Daoy (cell line): ENCODE results near the gene GPR75. TPM values are rescaled to one million over a fixed set of nuclear protein-coding genes. Genes with fewer than 3 reads are reported as not detected.
"Not testable (repeated sequence)": the region's sequence is repeated elsewhere in the genome, so short reads cannot be mapped to it uniquely, and the experiment has no call there.

Experiments used
- DNase-seq: peaks from one replicate; pipeline ENCODE4 v3.0.0-alpha.2; 2015; ENCODE audit warnings: low read depth
- total RNA-seq: library from RNA; depleted of rRNA; stranded (reverse); fragments of >200 nt; shearing (Covaris generic); gene quantifications from 2 replicates; pipeline ENCODE4 v1.2.3, GENCODE V29; 2014

GPR75 gene
- total RNA-seq, 1 experiment from 2014 or later, result 1.0 TPM

DNA sequence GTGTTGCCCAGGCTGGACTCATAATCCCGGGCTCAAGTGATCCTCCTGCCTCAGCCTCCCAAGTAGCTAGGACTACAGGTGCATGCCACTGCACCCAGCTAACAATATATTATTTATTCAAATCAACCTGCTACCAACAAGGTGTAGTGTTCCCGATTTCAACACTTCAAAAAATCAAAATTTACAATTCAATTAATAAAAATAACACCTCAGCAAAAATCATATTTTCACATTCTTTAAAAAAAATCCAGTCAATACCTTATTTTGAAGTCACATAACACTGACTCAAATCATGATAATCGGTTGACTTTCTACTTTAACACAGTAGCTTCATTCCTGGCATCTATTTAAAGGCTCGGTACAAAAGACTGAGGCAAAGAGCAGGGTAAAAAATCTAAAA, 7.2 kb downstream of the GPR75 start:
- DNase-seq, result no peak

DNA sequence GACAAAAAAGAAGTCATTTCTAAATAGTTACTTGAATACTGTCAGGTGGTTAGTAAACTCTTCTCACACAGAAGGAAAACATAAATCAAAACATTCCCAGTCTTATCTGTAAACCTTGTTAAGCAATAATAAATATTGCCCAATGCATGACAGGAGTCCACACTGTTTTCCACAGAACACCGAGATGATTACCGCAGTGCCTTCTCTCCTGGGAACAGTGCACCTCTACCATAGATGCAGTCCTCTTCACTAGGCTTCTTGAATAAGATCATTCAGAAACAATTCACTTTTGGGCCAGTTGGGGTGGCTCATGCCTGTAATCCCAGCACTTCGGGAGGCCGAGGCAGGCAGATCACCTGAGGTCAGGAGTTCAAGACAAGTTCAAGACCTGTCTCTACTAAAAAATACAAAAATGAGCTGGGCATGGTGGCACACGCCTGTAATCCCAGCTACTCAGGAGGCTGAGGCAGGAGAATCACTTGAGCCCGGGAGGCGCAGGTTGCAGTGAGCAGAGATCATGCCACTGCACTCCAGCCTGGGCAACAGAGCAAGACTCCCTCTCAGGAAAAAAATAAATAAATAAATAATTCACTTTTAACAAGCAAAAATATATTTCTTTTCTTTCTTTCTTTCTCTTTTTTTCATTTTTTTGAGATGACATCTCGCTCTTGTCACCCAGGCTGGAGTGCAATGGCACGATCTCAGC, 8.6 kb downstream of the GPR75 start:
- DNase-seq, result not testable (repeated sequence)

DNA sequence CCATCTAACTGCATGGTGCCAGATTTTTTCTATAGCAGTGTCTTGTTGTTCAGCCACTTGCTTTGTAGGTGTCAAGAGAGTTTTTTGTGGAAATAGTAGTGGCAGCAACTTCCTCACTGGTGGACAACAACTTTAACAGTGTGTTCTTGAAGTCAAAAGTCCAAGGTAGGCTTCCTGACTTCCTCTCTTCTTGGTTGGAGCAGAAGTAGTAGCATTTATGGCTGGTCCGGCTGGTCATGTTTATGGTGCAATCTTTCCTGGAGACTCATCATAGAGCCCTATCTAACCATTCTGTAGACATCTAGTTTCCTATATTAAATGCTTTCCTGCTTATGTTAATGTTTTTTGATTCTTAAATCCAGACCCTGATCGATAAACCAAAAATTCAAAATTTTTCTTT, 11.7 kb downstream of the GPR75 start:
- DNase-seq, result no peak

DNA sequence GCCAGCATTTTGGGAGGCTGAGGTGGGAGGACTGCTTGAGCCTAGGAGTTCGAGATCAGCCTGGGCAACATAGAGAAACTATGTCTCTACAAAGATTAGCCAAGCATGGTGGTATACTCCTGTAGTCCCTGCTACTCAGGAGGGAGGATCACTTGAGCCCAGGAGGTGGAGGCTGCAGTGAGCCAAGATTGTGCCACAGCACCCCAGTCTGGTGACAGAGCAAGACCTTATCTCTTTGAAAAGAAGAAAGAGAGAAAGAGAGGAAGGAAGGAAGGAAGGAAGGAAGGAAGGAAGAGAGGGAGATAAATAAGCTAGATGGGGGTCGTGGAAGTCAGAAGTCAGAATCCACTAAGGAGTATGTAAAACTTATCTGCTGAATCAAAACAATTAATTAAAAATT, 16.2 kb downstream of the GPR75 start:
- DNase-seq, result no peak

DNA sequence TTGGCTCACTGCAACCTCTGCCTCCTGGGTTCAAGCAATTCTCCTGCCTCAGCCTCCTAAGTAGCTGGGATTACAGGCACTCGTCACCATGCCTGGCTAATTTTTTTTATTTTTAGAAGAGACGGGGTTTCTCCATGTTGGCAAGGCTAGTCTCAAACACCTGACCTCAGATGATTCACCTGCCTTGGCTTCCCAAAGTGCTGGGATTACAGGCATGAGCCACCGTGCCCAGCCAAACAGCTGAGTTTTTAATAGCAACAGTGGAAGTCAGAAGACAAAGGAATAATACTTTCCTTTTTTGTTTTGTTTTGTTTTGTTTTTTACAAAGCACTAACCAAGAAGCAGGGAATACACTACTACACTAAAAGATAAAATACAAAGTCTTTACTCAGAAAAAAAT, 16.9 kb downstream of the GPR75 start:
- DNase-seq, result no peak

DNA sequence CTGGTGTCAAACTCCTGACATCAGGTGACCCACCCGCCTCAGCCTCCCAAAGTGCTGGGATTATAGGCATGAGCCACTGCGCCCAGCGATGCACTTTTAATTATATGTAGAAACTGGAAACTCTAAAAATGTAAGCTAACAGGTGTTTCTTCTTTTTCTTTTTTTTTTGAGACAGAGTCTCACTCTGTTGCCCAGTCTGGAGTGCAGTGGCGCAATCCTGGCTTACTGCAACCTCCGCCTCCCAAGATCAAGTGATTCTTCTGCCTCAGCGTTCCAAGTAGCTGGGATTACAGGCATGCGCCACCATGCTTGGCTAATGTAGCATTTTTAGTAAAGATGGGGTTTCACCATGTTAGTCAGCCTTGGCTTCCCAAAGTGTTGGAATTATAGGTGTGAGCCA, 18.1 kb downstream of the GPR75 start:
- not testable (repeated sequence) for DNase-seq

DNA sequence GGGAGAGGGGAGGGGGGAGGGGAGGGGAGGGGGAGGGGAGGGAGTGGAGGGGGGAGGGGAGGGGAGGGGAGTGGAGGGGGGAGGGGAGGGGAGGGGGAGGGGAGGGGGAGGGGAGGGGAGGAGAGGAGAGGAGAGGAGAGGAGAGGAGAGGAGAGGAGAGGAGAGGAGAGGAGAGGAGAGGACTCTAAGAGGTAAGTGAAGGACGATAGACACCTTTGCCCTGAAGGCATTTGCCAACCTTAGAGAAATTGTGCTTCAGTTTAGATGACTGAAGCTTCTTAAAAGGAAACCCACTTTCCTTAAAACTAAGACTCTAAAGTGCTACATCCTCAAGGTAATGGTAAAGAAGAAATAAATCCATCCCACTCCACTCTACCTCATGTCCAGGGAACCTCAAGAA, 19.2 kb downstream of the GPR75 start:
- no peak for DNase-seq

DNA sequence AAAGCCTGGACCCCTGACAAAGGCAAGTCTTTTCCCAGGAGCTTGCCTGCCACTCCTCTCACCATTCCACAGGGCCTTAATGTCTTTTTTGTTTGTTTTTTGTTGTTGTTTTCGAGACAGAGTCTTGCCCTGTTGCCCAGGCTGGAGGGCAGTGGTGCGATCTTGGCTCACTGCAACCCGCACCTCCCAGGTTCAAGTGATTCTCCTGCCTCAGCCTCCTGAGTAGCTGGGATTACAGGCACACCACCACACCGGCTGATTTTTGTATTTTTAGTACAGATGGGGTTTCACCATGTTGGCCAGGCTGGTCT, 29.8 kb downstream of the GPR75 start:
- DNase-seq, result not testable (repeated sequence)

DNA sequence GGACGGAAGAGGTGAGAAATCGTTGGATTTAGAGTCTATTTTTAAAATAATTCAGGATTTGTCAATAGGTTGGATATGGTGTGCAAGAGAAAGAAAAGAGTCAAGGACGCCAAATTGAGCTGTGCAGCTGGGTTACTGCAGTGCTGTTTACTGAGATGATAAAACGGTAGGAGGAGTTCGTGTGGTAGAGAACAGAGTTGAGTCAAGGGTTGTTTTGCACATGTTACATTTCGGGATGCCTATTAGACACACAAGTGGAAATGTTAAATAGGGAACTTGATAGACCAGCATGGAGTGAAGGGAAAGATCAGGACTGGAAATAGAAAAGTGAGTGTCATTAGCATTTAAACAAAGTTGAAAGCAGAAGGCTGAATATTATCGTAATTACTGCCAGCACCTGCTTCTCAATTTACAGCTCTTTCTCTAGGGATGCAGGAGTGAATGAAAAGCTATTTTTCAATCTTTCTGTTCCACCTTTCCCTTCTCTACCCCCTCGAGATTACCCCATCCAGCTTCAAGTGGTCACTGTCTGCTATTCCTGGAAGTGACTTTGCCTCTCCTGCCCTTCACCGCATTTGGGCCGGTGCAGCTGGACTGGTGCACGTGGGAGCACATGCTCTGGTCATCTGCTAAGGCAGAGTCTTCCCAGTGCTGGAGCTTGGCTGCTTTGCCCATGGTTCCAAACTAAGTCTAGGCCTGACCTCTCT, 30.3 kb downstream of the GPR75 start:
- DNase-seq, result no peak

DNA sequence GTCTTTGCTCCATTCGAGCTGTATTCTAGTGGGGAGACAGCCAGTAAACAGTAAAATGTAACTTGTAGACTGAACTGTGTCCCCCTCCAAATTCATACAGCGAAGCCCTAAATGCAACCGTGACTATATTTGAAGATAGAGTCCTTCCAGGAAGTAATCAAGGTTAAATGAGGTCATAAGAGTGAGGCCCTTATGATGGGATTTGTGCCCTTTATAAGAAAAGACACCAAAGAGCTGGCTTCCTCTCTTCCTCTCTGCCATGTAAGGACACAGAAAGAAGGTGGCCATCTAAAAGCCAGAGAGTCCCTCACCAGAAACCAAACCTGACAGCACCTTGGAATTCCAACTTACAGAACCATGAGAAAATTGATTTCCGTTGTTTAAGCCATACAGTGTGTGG, 31.4 kb downstream of the GPR75 start:
- no peak for DNase-seq

DNA sequence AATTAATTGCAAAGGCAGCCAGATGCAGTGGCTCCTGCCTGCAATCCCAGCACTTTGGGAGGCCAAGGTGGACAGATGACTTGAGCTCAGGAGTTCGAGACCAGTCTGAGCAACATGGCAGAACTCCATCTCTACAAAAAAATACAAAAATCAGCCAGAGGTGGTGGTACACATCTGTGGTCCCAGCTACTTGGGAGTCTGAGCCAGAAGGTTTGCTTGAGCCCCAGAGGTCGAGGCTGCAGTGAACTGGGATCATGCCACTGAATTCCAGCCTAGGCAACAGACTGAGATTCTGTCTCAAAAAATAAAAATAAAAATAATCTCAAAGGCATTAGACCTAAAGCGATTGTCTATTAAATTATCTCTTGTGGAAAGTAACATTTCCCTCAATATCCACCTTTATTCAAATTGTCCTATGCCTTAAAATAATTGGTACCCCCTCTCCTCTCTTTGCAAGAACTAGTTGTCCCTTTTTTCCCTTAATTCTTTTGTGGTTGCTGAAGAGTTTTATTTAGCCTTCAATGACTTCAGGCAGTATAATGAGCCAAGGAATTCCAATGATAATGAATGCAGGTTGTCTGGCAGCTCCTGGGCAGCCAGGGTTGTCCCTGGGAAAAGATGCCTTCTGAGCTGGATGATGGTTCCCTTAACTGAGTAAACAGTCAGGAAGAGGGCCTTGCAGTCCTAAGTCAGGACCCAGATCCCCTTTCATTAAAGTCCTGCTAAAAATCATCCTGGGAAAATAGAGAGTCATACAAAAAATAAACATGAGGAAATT, 32.2 kb downstream of the GPR75 start:
- no peak for DNase-seq

DNA sequence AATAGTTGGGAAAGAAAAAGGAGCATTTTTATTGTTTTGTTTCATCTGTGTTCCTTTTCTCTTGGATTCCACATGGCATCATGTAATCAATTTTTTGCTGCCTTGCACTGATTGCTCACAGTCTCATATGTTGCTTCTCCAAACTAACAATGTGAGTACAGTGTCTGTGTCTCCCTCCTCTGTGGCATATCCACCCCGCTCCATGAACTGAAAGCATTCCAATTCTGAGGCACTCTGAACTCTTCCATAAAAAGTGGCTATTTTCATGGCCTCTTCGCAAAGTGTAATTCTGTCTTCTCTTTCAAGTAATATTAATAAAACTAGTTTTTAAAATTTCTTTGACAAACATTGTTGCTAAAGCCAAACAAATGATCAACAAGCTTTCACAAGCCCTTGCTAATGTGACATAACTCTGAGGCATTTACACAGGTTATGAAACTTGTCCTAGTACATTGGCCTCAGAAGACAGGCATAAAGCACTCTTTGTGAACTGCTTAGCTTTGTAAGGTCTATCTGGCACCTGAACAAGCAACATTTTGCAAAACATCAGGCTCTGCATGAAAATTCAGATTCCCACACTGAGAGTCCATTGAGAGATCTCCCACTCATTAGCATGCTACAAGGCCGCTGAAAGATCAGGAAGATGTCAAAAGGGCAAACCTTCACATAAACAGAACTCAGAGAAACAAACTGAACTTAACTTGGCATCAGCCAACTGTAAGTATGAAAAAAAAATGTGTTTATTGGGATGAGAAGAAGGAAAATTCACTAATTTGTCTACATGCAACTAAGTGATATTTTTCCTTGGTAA, 33.0 kb downstream of the GPR75 start:
- no peak for DNase-seq

DNA sequence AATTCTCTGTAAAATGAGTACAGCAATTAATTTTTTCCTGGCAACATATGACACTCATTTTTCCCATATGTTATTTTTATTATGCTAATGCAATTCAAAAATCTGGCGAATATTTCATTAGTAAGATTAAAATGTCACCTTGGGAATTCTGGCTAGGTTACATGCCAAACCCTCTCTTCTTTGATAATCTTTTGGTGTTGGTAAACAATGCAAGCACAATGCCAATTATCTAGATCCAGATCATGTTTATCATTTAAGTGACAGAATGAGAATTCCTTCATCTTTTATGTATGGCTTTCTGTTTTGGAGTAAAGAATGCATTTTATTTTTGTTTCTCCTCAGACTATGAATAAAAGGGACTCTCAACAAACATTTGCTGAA, 33.7 kb downstream of the GPR75 start:
- no peak for DNase-seq

DNA sequence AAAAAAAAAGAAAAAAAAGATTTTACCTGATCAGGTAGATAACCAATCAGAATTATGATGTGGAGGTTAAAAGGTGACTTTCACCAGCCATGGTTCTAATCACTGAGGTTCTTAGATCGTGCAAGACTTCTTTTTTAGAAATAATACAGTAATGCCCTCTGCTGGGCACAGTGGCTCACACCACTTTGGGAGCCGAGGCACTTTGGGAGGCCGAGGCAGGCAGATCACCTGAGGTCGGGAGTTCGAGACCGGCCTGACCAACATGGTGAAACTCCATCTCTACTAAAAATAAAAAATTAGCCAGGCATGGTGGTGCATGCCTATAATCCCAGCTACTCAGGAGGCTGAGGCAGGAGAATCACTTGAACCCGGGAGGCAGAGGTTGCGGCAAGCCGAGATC, 36.1 kb downstream of the GPR75 start:
- DNase-seq, result not testable (repeated sequence)

DNA sequence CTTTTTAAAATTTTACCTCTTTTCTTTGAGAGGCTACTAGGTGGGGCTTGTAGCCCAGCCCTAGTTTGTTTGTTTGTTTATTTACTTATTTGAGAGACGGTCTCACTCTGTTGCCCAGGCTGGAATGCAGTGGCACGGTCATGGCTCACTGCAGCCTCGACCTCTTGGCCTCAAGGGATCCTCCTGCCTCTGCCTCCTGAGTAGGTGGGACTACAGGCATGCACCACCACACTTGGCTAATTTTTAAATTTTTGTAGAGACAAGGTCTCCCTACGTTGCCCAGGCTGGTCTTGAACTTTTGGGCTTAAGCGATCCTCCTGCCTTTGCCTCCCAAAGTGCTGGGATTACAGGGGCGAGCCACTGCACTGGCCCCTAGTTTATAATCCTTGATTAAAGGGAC, 38.0 kb downstream of the GPR75 start:
- no peak for DNase-seq

DNA sequence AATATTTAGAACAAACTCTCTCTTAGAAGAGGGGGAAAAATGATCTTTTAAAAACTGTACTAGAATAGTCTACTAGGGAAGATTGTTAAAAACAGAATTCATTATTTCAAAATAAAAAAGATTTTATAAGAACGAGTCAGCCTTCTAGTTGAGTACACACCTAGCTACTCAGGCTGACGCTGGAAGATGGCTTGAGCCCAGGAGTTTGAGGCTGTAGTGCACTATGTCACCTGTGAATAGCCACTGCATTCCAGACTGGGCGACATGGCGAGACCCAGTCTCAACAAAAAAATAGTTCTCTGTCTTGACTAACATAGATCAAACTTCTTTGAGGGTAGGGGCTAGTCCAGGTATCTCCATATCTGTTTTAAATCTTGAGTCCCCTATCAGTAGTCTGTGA, 39.1 kb downstream of the GPR75 start:
- no peak for DNase-seq

DNA sequence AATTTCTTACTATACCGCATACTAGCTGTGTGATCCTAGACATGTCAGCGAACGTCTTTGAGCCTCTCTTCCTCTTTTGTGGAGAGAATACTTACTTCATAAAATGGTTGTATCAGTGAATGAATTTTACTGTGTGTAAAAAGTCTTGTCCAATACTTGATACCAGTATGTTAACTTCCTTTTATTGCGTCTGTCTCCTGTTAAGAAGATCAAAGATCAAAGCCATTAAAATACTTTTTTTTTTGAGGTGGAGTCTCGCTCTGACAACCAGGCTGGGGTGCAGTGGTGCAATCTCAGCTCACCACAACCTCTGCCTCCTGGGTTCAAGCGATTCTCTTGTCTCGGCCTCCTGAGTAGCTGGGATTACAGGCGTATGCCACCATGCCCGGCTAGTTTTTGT, 39.7 kb downstream of the GPR75 start:
- DNase-seq, result no peak

DNA sequence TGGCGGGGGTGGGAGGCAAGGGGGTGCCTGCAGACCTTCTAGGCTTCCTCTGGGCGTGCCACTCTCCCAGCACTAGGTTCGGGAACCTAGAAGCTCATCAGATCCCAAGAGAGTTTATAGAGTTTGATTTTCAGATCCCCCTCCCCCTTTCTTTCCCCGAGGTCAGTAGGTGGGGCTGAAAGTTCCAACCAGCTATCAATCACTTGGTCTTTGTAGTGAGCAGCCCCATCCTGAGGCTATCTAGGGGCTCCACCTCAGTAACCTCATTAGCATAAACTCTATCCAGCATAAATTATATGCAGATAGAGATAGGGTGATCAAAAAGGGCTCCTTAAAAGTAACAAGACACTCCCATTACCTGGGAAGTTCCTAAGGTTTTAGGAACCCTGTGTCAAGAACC, 40.1 kb downstream of the GPR75 start:
- no peak for DNase-seq

DNA sequence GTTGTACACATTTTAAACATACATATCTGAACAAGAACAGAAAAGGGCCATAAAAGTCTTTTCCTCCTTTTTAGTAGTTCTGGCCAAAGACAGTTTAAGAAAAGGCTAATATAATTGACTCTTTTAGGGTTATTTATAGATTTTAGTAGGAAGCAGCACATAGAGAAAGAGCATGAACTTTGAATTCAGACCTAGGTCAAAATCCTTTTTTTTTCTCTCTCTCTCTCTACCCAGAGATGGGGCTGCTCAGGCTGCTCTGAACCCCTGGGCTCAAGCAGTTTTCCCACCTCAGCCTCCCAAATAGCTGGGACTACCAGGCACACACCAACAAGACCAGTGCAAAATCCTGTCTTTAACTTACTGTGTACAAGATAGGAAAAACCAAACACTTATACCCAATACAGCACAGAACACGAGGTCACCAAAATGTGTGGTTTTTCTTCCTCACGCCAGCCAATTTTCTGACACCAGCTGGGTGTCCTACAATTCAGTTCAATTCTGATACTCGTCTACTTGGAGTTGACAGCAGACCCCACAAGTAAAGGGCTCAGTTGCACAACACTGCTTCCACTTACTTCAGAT, 40.8 kb downstream of the GPR75 start:
- no peak for DNase-seq

DNA sequence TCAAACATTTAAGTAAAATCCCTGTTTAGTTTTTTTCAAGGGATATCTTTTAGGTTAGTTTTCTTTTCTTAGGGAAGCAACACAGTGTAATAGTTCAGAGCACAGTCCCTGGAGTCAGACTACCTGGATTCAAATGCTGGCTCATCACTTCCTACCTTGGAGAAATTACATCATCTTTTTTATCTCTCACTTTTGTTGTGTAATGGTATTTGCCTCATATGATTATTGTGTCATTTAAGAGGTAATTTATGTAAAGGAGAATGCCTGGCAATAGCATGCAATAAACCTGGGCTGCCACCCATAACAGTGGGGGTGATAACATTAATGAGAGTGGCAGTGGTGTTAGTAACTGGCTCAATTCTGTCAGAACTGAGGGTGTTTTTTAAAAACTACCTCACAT, 46.6 kb downstream of the GPR75 start:
- no peak for DNase-seq

DNA sequence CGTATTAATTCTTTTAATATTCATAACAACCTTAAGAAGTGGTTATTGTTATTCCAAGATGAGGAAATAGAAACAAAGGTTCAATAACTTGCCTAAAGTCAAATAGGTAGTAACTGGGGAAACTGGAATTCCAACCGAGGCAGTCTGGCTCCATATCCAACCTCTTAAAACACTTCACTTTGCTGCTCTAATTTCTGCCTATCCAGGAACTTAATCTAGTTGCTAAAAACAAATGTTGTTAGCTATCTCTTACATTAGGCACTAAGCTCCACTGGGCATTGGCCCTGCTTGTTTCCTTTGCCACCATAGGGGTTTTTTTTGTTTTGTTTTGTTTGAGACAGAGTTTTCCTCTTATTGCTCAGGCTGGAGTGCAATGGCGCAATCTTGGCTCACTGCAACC, 48.2 kb downstream of the GPR75 start:
- DNase-seq, result no peak
